T-helper 2 cell treated with Interferon-gamma antibody and Interleukin-4, amounts not matched to agents 5 μg/mL and 100 μg/mL, for 36 hours (primary cell): Measurements from ENCODE around the gene ADAP2.
"Not testable (repeated sequence)": the region's sequence is repeated elsewhere in the genome, so short reads cannot be mapped to it uniquely, and the experiment has no call there.

Experiments
- DNase-seq: peaks from one replicate; pipeline ENCODE4 v3.0.0; 2021; ENCODE audit warnings: low spot score
- H3K27ac Mint-ChIP-seq: one replicate; pipeline ENCODE4 v1.8.0; 2021; ENCODE audit warnings: mild to moderate bottlenecking, mixed read lengths
- H3K27me3 Mint-ChIP-seq: one replicate; pipeline ENCODE4 v1.8.0; 2021; ENCODE audit warnings: low read depth, mixed read lengths
- H3K36me3 Mint-ChIP-seq: one replicate; pipeline ENCODE4 v1.8.0; 2021; ENCODE audit warnings: low read depth, mixed read lengths
- H3K4me1 Mint-ChIP-seq: one replicate; pipeline ENCODE4 v1.8.0; 2021; ENCODE audit warnings: low read depth, mixed read lengths
- H3K4me3 Mint-ChIP-seq: one replicate; pipeline ENCODE4 v1.8.0; 2022; ENCODE audit warnings: mild to moderate bottlenecking, moderate library complexity, mixed read lengths
- H3K9me3 Mint-ChIP-seq: one replicate; pipeline ENCODE4 v1.8.0; 2021; ENCODE audit warnings: mixed read lengths

The ADAP2 gene

GRCh38 chr17:30921544-30922196 is at the start of gene ADAP2:
Gene ADAP2 (plus strand): TSS chr17:30921945. CDS start chr17:30922015, 70 bp downstream.
- H3K4me3 Mint-ChIP-seq, result peak within 1 kb of the TSS; percentile 68
- H3K27ac Mint-ChIP-seq, result no peak within 1 kb of the TSS
- H3K4me1 Mint-ChIP-seq, result peaks cover 5% of the 10 kb centered on the region
- H3K36me3 Mint-ChIP-seq, result no peaks in the 10 kb centered on the region
- no peaks in the 10 kb centered on the region for H3K9me3 Mint-ChIP-seq
- DNase-seq, result no peak
- H3K27me3 Mint-ChIP-seq, result peaks cover 63% of the 10 kb centered on the region

GRCh38 chr17:30886187-30886586 is 35.6 kb upstream of the ADAP2 start:
- Mint-ChIP-seq H3K27me3 (no peaks in the 10 kb centered on the region), H3K36me3 (peaks cover 14% of the 10 kb centered on the region), H3K9me3 (no peaks in the 10 kb centered on the region), H3K4me3 (no peak overlapping the region), H3K4me1 (no peaks in the 10 kb centered on the region), H3K27ac (no peak overlapping the region)
- DNase-seq, result no peak

GRCh38 chr17:30894236-30894635 is 27.5 kb upstream of the ADAP2 start:
- Mint-ChIP-seq H3K9me3 (no peaks in the 10 kb centered on the region), H3K4me3 (no peak overlapping the region), H3K27ac (no peak overlapping the region), H3K27me3 (no peaks in the 10 kb centered on the region), H3K4me1 (no peaks in the 10 kb centered on the region), H3K36me3 (peaks cover 25% of the 10 kb centered on the region)
- no peak for DNase-seq

GRCh38 chr17:30897311-30897710 is 24.4 kb upstream of the ADAP2 start:
- Mint-ChIP-seq H3K4me3 (no peak overlapping the region), H3K36me3 (peaks cover 28% of the 10 kb centered on the region), H3K27ac (no peak overlapping the region), H3K27me3 (no peaks in the 10 kb centered on the region), H3K4me1 (peaks cover 6% of the 10 kb centered on the region), H3K9me3 (no peaks in the 10 kb centered on the region)
- DNase-seq, result no peak

- Mint-ChIP-seq H3K4me1 (peaks cover 30% of the 10 kb centered on the region), H3K27me3 (no peaks in the 10 kb centered on the region), H3K27ac (peak overlapping the region; percentile 88), H3K9me3 (no peaks in the 10 kb centered on the region), H3K36me3 (peaks cover 21% of the 10 kb centered on the region), H3K4me3 (peak overlapping the region; percentile 99)
- peak; percentile 32 for DNase-seq
Measured at GRCh38 chr17:30905742-30906100, 16.0 kb upstream of the ADAP2 start.

GRCh38 chr17:30906101-30906911 is 15.4 kb upstream of the ADAP2 start, which contains the start of gene TEFM:
Gene TEFM (minus strand): TSS chr17:30906238. CDS start chr17:30906198, 40 bp downstream.
- H3K4me1 Mint-ChIP-seq, result peaks cover 30% of the 10 kb centered on the region
- H3K4me3 Mint-ChIP-seq, result peak within 1 kb of the TSS; percentile 99
- H3K27ac Mint-ChIP-seq, result peak within 1 kb of the TSS; percentile 88
- H3K9me3 Mint-ChIP-seq, result no peaks in the 10 kb centered on the region
- H3K27me3 Mint-ChIP-seq, result no peaks in the 10 kb centered on the region
- peaks cover 18% of the 10 kb centered on the region for H3K36me3 Mint-ChIP-seq
- DNase-seq, result peak; percentile 89

GRCh38 chr17:30908717-30909420 is 12.9 kb upstream of the ADAP2 start:
- Mint-ChIP-seq H3K9me3 (no peaks in the 10 kb centered on the region), H3K27ac (no peak overlapping the region), H3K4me3 (no peak overlapping the region), H3K36me3 (peaks cover 5% of the 10 kb centered on the region), H3K27me3 (no peaks in the 10 kb centered on the region), H3K4me1 (peaks cover 20% of the 10 kb centered on the region)
- no peak for DNase-seq

GRCh38 chr17:30910151-30910550 is 11.6 kb upstream of the ADAP2 start:
- H3K4me1 Mint-ChIP-seq, result peaks cover 17% of the 10 kb centered on the region
- not testable (repeated sequence) for H3K27me3 Mint-ChIP-seq, H3K27ac Mint-ChIP-seq, H3K4me3 Mint-ChIP-seq, H3K36me3 Mint-ChIP-seq, H3K9me3 Mint-ChIP-seq, DNase-seq

GRCh38 chr17:30913955-30914354 is 7.8 kb upstream of the ADAP2 start:
- no peak for DNase-seq
- H3K27ac Mint-ChIP-seq, result no peak overlapping the region
- H3K27me3 Mint-ChIP-seq, result peaks cover 10% of the 10 kb centered on the region
- H3K4me3 Mint-ChIP-seq, result no peak overlapping the region
- no peaks in the 10 kb centered on the region for H3K36me3 Mint-ChIP-seq
- H3K9me3 Mint-ChIP-seq, result no peaks in the 10 kb centered on the region
- peaks cover 2% of the 10 kb centered on the region for H3K4me1 Mint-ChIP-seq

GRCh38 chr17:30915833-30916611 is 5.7 kb upstream of the ADAP2 start:
- DNase-seq, result no peak
- Mint-ChIP-seq H3K4me3 (no peak overlapping the region), H3K4me1 (no peaks in the 10 kb centered on the region), H3K27ac (no peak overlapping the region), H3K36me3 (no peaks in the 10 kb centered on the region), H3K27me3 (peaks cover 25% of the 10 kb centered on the region), H3K9me3 (no peaks in the 10 kb centered on the region)

GRCh38 chr17:30917050-30917449 is 4.7 kb upstream of the ADAP2 start:
- Mint-ChIP-seq H3K4me1 (no peaks in the 10 kb centered on the region), H3K27me3 (peaks cover 31% of the 10 kb centered on the region), H3K4me3 (no peak overlapping the region), H3K27ac (no peak overlapping the region), H3K9me3 (no peaks in the 10 kb centered on the region), H3K36me3 (no peaks in the 10 kb centered on the region)
- no peak for DNase-seq

GRCh38 chr17:30920282-30920681 is 1.5 kb upstream of the ADAP2 start:
- no peak for DNase-seq
- peaks cover 54% of the 10 kb centered on the region for H3K27me3 Mint-ChIP-seq
- H3K4me3 Mint-ChIP-seq, result no peak overlapping the region
- H3K9me3 Mint-ChIP-seq, result no peaks in the 10 kb centered on the region
- no peak overlapping the region for H3K27ac Mint-ChIP-seq
- no peaks in the 10 kb centered on the region for H3K36me3 Mint-ChIP-seq
- H3K4me1 Mint-ChIP-seq, result peaks cover 5% of the 10 kb centered on the region

GRCh38 chr17:30920683-30921543 is 832 bp upstream of the ADAP2 start:
- Mint-ChIP-seq H3K36me3 (no peaks in the 10 kb centered on the region), H3K9me3 (no peaks in the 10 kb centered on the region), H3K4me1 (peaks cover 5% of the 10 kb centered on the region), H3K4me3 (peak overlapping the region; percentile 68), H3K27me3 (peaks cover 58% of the 10 kb centered on the region), H3K27ac (no peak overlapping the region)
- no peak for DNase-seq
